Cerebellar cortex (tissue), 1 donor: ENCODE data around the gene CRMP1.

Source experiments
- DNase-seq: peaks from one replicate; pipeline ENCODE4 v3.0.0-alpha.2; 2015; ENCODE audit warnings: low spot score

Gene CRMP1

GRCh38 chr4:5796976-5797375 lies 95.9 kb downstream of the CRMP1 start:
- DNase-seq: no peak

- DNase-seq: no peak
These were observed 97.3 kb downstream of the CRMP1 start for GRCh38 chr4:5795580-5795979.

GRCh38 chr4:5793514-5793913 lies 99.4 kb downstream of the CRMP1 start:
- DNase-seq: no peak

- no peak for DNase-seq
These were observed 101.2 kb downstream of the CRMP1 start for GRCh38 chr4:5791654-5792053.

GRCh38 chr4:5790546-5790857 lies 102.4 kb downstream of the CRMP1 start:
- DNase-seq: no peak

GRCh38 chr4:5789141-5789540 lies 103.7 kb downstream of the CRMP1 start:
- no peak for DNase-seq

- DNase-seq: no peak
These were observed 104.7 kb downstream of the CRMP1 start for GRCh38 chr4:5788144-5788543.

- DNase-seq: no peak
These were observed 105.6 kb downstream of the CRMP1 start for GRCh38 chr4:5787311-5787710.

- no peak for DNase-seq
These were observed 106.8 kb downstream of the CRMP1 start for GRCh38 chr4:5785806-5786680.

- no peak for DNase-seq
These were observed 107.8 kb downstream of the CRMP1 start for GRCh38 chr4:5784960-5785611.

GRCh38 chr4:5784021-5784420 lies 108.9 kb downstream of the CRMP1 start:
- DNase-seq: no peak

GRCh38 chr4:5783486-5783885 lies 109.4 kb downstream of the CRMP1 start:
- no peak for DNase-seq

- no peak for DNase-seq
These were observed 109.9 kb downstream of the CRMP1 start for GRCh38 chr4:5782829-5783476.

GRCh38 chr4:5781691-5782090 lies 111.2 kb downstream of the CRMP1 start:
- DNase-seq: no peak

GRCh38 chr4:5780831-5781480 lies 111.9 kb downstream of the CRMP1 start:
- DNase-seq: no peak

- no peak for DNase-seq
These were observed 116.4 kb downstream of the CRMP1 start for GRCh38 chr4:5776510-5776909.

GRCh38 chr4:5774416-5775036 lies 118.4 kb downstream of the CRMP1 start:
- DNase-seq: no peak

GRCh38 chr4:5773271-5773555 lies 119.7 kb downstream of the CRMP1 start:
- DNase-seq: no peak

GRCh38 chr4:5772528-5773270 lies 120.2 kb downstream of the CRMP1 start:
- no peak for DNase-seq
